BJ (cell line): ENCODE results near the gene ITIH2. TPM values are rescaled to one million over a fixed set of nuclear protein-coding genes. Genes with fewer than 3 reads are reported as not detected.
A peak's percentile ranks its signal among the peaks of the same experiment; 100 is the strongest.

ENCODE experiments used
- CTCF ChIA-PET: fragments of 350-600 bp; formaldehyde crosslinking; extraction: SDS; loops from one replicate; lab custom pipeline; 2021; ENCODE audit warnings: antibody characterized with exemption, inconsistent platforms; lab: Yijun Ruan, JAX
- POLR2A ChIA-PET: fragments of 300-600 bp; sonication (Branson Sonifier 250); formaldehyde crosslinking; extraction: SDS; loops from one replicate; lab custom pipeline; 2021; ENCODE audit warnings: antibody characterized with exemption; lab: Charles Lee
- DNase-seq: peaks from one replicate; pipeline ENCODE4 v3.0.0-alpha.2; 2011; ENCODE audit warnings: low read depth
- H3K27me3 ChIP-seq: 2 replicates; pipeline ENCODE4 v1.6.0; 2011; ENCODE audit warnings: low read length; ENCODE audit not compliant: control insufficient read depth, insufficient read depth
- H3K36me3 ChIP-seq: 2 replicates; pipeline ENCODE4 v1.5.1; 2011; ENCODE audit warnings: low read length; ENCODE audit not compliant: control insufficient read depth, insufficient read depth
- H3K4me3 ChIP-seq: 2 replicates; pipeline ENCODE4 v1.5.1; 2011; ENCODE audit warnings: low read depth, mild to moderate bottlenecking, control low read depth, low read length
- polyA plus RNA-seq: library from polyadenylated mRNA; depleted of rRNA; stranded (reverse); fragments of >200 nt; gene quantifications from 2 replicates; pipeline ENCODE4 v1.2.3, GENCODE V29; 2011
- TF ChIP-seq, protein P1 (sequence below): IDR thresholded peaks from 2 replicates; pipeline ENCODE4 v1.5.1; 2011; ENCODE audit warnings: low read depth, mild to moderate bottlenecking, control low read depth, inconsistent platforms, low read length, moderate library complexity; ENCODE audit not compliant: insufficient read depth

ITIH2 gene
- polyA plus RNA-seq, 1 experiment, result not detected

DNA sequence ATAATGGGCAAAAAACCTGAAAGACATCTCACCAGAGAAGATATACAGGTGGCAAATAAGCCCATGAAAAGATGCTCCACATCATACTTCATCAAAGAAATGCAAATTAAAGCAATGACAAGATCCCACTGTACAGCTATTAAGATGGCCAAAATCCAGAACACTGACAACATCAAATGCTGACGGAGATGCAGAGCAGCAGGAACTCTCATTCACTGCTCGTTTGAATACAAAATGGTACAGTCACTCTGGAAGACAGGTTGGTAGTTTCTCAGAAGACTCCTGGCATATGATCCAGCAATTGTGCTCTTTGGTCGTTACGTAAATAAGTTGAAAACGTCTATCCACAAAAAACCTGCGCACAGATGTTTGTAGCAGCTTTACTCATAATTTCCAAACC, 49.1 kb downstream of the ITIH2 start:
- Histone ChIP-seq H3K36me3 (peaks cover 11% of the 10 kb centered on the region), H3K27me3 (no peaks in the 10 kb centered on the region), H3K4me3 (no peak overlapping the region)
- ChIA-PET POLR2A (no interaction called here), CTCF (interaction anchor here (1.3 kb wide), 1 partner anchor 227 kb away, joined by 4 read pairs; no protein-coding TSS in a partner anchor)
- TF ChIP-seq, protein P1, sequence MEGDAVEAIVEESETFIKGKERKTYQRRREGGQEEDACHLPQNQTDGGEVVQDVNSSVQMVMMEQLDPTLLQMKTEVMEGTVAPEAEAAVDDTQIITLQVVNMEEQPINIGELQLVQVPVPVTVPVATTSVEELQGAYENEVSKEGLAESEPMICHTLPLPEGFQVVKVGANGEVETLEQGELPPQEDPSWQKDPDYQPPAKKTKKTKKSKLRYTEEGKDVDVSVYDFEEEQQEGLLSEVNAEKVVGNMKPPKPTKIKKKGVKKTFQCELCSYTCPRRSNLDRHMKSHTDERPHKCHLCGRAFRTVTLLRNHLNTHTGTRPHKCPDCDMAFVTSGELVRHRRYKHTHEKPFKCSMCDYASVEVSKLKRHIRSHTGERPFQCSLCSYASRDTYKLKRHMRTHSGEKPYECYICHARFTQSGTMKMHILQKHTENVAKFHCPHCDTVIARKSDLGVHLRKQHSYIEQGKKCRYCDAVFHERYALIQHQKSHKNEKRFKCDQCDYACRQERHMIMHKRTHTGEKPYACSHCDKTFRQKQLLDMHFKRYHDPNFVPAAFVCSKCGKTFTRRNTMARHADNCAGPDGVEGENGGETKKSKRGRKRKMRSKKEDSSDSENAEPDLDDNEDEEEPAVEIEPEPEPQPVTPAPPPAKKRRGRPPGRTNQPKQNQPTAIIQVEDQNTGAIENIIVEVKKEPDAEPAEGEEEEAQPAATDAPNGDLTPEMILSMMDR, result no peak
- no peak for DNase-seq

DNA sequence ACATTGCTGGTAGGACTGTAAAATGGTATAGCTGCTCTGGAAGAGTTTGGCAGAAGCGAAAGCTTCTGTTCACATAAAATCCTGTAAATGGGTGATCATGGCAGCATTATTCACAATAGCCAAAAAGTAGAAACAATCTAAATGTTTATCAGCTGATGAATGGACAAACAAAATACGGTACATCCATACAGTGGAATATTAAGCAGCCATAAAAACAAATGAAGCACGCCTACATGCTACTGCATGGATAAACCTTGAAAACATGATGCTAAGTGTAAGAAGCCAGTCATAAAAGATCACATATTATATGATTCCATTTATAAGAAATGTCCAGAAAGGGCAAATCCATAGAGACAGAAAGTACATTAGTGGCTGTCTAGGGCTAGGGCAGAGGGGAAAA, 52.0 kb downstream of the ITIH2 start:
- TF ChIP-seq, protein P1, result no peak
- CTCF ChIA-PET, result interaction anchor here (0.6 to 1.5 kb wide), 5 partner anchors 8 to 1434 kb away, joined by 3 to 5 read pairs (median 3); no protein-coding TSS in a partner anchor
- H3K4me3 ChIP-seq, result no peak overlapping the region
- peaks cover 11% of the 10 kb centered on the region for H3K36me3 ChIP-seq
- no peaks in the 10 kb centered on the region for H3K27me3 ChIP-seq
- DNase-seq, result no peak
- POLR2A ChIA-PET, result no interaction called here

DNA sequence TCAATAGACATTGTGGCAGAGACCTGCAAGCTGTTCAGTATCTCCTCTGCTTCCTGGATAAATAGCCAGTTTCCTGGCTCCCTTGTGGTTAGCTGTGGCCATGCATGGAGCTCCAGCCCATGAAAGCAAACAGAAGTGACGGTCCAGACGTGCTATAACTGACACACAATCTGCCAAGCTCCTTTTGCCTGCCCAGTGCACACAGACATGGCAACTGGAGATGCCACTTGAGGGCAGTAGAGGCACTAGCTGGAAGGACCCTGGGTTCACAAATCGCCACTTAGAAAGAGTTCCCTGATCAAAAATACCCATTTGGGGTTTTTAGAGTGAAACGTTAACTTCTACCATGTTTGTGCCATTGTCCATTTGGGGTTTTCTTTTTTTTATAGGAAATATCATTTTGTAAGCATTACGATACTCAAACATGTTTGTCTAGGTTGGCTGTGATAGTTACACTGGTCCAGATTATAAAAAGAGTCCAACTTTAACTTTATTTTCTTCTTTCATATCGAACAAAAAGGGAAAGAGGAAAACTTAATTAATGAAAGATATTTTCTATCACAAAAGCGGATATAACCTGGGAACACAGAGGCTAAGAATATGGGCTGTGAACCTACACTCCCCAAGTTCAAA, 53.4 kb downstream of the ITIH2 start:
- TF ChIP-seq, protein P1, result peak; percentile 58
- Histone ChIP-seq H3K36me3 (peaks cover 11% of the 10 kb centered on the region), H3K27me3 (no peaks in the 10 kb centered on the region), H3K4me3 (no peak overlapping the region)
- POLR2A ChIA-PET, result no interaction called here
- DNase-seq, result no peak
- CTCF ChIA-PET, result interaction anchor here (0.9 to 1.2 kb wide), 4 partner anchors 10 to 25 kb away, joined by 3 to 4 read pairs (median 3); no protein-coding TSS in a partner anchor

DNA sequence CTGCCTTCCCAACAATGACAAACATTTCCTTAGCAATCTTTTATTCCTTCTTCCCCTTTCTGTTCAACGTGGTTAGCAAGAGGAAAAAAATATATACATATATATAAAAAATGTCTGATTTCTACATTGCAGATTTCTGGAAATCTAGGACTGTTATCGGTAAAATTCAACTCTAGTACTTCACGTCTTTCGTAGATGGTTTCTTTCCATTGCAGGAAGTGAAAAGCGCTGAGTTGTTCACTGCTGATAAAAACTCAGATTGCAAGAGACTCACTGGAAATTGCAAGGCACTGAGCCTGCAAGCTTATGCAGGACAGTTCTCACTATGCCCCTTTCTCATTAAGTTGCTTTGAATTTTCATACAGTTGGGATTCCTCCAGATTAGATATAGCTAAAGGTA, 60.8 kb downstream of the ITIH2 start:
- TF ChIP-seq, protein P1, result no peak
- H3K36me3 ChIP-seq, result peaks cover 9% of the 10 kb centered on the region

DNA sequence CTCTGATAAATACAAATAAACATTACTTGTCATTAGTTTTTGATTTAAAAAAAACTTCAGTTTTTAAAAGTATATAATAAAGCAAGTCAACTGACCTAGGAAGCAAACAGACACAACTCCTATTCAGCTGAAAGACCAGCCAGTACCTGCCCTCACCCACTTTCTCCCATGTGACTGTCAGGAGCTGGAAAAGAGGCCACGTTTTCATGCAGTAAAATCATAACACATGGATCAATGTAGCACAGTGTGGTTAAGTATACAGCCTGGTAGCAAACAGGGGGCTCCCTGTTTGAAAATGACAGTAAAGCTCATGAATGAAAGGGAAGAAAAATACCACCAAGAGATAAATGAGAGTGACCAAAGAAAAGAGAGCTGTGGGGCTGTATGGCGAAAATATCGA, 63.1 kb downstream of the ITIH2 start:
- H3K4me3 ChIP-seq, result no peak overlapping the region
- H3K36me3 ChIP-seq, result peaks cover 10% of the 10 kb centered on the region
- TF ChIP-seq, protein P1, result no peak
- DNase-seq, result no peak
- no peaks in the 10 kb centered on the region for H3K27me3 ChIP-seq
- ChIA-PET CTCF (interaction anchor here (0.8 kb wide), 1 partner anchor 9 kb away, joined by 3 read pairs; no protein-coding TSS in a partner anchor), POLR2A (no interaction called here)

More for the DNA sequence above, 60.8 kb downstream of the ITIH2 start:
- Histone ChIP-seq H3K4me3 (no peak overlapping the region), H3K27me3 (no peaks in the 10 kb centered on the region)
- CTCF ChIA-PET, result interaction anchor here (1.2 kb wide), 1 partner anchor 10 kb away, joined by 3 read pairs; no protein-coding TSS in a partner anchor
- DNase-seq, result no peak
- POLR2A ChIA-PET, result no interaction called here
